ENCODE results near the gene RTCB. TPM values are rescaled to one million over a fixed set of nuclear protein-coding genes. Genes with fewer than 3 reads are reported as not detected.

RTCB gene
- 100 to 1,000 TPM in 3 of 4 donors, 10 to 100 TPM in 1; 62.7 to 181 (median 126) TPM for total RNA-seq

GRCh38 chr22:32411829-32412592, at the start of gene RTCB:
Gene RTCB (minus strand): TSS chr22:32412247. CDS start chr22:32412156, 91 bp downstream.
- H3K4me1 ChIP-seq: peaks cover 0 to 35% (median 1%) of the 10 kb centered on the region in 4 donors
- no peak for TF ChIP-seq CTCF (IDR thresholded peaks at IDR 0.05)
- TF ChIP-seq POLR2A (IDR thresholded peaks at IDR 0.05): peak; percentile 66 to 78
- peak within 1 kb of the TSS; percentile 75 to 89 (median 82) for H3K27ac ChIP-seq
- H3K36me3 ChIP-seq: peaks cover 0 to 13% (median 0%) of the 10 kb centered on the region in 3 donors
- peak; percentile 81 to 96 (median 94) for DNase-seq
- H3K9me3 ChIP-seq: no peaks in the 10 kb centered on the region
- no peaks in the 10 kb centered on the region for H3K27me3 ChIP-seq
- peak within 1 kb of the TSS; percentile 79 to 93 (median 88) for H3K4me3 ChIP-seq

- no peak overlapping the region for H3K4me3 ChIP-seq
- TF ChIP-seq POLR2A (IDR thresholded peaks at IDR 0.05) (no peak), CTCF (IDR thresholded peaks at IDR 0.05) (no peak)
- no peak for DNase-seq
- no peak overlapping the region for H3K27ac ChIP-seq
- no peaks in the 10 kb centered on the region for H3K4me1 ChIP-seq
- H3K9me3 ChIP-seq: no peaks in the 10 kb centered on the region
- no peaks in the 10 kb centered on the region for H3K27me3 ChIP-seq
- H3K36me3 ChIP-seq: no peaks in the 10 kb centered on the region
Observed at GRCh38 chr22:32457031-32457430, 45.0 kb upstream of the RTCB start.

GRCh38 chr22:32448980-32449379, 36.9 kb upstream of the RTCB start:
- H3K27ac ChIP-seq: no peak overlapping the region
- no peaks in the 10 kb centered on the region for H3K9me3 ChIP-seq
- no peaks in the 10 kb centered on the region for H3K4me1 ChIP-seq
- TF ChIP-seq CTCF (IDR thresholded peaks at IDR 0.05) (no peak), POLR2A (IDR thresholded peaks at IDR 0.05) (no peak)
- H3K4me3 ChIP-seq: no peak overlapping the region
- DNase-seq: no peak
- H3K27me3 ChIP-seq: no peaks in the 10 kb centered on the region
- no peaks in the 10 kb centered on the region for H3K36me3 ChIP-seq

GRCh38 chr22:32446321-32446720, 34.3 kb upstream of the RTCB start:
- Histone ChIP-seq H3K27ac (no peak overlapping the region), H3K27me3 (no peaks in the 10 kb centered on the region), H3K9me3 (no peaks in the 10 kb centered on the region), H3K4me1 (no peaks in the 10 kb centered on the region), H3K4me3 (no peak overlapping the region), H3K36me3 (no peaks in the 10 kb centered on the region)
- DNase-seq: no peak
- TF ChIP-seq CTCF (IDR thresholded peaks at IDR 0.05) (no peak), POLR2A (IDR thresholded peaks at IDR 0.05) (no peak)

- Histone ChIP-seq H3K27me3 (peaks cover 0 to 4% of the 10 kb centered on the region in 2 donors), H3K27ac (no peak overlapping the region), H3K9me3 (no peaks in the 10 kb centered on the region), H3K36me3 (no peaks in the 10 kb centered on the region), H3K4me1 (no peaks in the 10 kb centered on the region), H3K4me3 (no peak overlapping the region)
- TF ChIP-seq POLR2A (IDR thresholded peaks at IDR 0.05): no peak
- peak in 4 of 6 experiments; percentile 31 to 70 (median 64) for TF ChIP-seq CTCF (IDR thresholded peaks at IDR 0.05)
- peak in 2 of 3 donors; percentile 67 to 73 for DNase-seq
Observed at GRCh38 chr22:32444068-32444467, 32.0 kb upstream of the RTCB start.

Measured in Peyer's patch (tissue), 4 donors.